ENCODE data around the gene SH3BP5.

The SH3BP5 gene

DNA sequence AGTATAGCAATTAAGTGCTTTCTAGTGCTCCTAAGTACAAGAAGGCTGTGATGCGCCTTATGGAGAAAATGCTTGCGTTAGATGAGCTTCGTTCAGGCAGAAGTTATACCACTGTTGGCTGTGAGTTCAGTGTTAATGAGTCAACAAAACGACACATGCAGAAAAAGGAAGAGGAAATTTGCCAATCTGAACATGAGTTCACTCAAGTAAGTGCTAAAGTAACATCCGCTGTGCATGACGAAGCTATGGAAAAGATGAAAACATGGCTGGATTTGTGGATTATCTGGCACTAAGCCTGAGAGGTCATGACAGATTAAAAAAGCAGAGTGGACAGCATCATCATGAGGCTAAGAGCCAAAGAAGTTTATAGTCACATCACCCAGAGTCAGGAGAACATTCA, 36.9 kb downstream of the SH3BP5 start:
- peak in 1 of 2 donors; percentile 40 for DNase-seq

- peak in 1 of 2 donors; percentile 59 for DNase-seq
Measured at GRCh38 chr3:15294929-15295328, 37.5 kb downstream of the SH3BP5 start.

DNA sequence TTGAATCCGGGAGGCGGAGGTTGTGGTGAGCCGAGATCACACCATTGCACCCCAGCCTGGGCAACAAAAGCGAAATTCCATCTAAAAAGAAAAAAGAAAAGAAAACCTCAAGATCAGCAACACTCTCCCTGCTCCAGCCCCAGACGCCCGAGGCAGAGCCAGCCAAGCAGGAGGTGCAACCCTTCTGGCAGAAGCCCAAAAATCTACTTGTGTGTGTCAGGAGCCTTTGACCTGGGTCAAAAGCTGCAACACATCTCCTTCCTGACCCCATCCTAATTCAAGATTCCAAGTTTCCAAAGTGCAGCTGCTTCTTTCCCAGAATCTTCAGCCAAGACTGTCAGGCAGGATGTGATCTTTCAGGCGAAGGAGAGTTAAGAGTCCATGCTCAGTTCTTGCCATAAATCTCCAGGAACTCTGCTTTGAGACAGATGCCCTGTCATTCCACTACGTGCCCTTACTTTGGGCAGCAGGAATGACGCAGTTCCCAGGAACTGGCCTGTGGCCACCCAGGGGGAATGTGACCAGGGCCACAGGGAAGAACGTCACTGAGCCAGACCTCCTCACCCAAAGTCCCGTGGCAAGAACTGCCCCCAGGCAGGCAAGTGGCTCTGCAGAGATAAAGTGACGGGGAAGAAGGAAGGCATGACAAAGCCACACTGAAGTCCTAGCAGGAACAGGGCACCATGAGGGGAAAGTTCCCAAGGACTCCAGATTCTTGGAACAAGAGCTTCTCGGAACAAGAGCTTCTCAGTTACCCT, 39.4 kb downstream of the SH3BP5 start:
- peak in 1 of 2 donors; percentile 39 for DNase-seq

GRCh38 chr3:15291589-15292541, 40.5 kb downstream of the SH3BP5 start:
- peak; percentile 84 to 88 for DNase-seq

DNA sequence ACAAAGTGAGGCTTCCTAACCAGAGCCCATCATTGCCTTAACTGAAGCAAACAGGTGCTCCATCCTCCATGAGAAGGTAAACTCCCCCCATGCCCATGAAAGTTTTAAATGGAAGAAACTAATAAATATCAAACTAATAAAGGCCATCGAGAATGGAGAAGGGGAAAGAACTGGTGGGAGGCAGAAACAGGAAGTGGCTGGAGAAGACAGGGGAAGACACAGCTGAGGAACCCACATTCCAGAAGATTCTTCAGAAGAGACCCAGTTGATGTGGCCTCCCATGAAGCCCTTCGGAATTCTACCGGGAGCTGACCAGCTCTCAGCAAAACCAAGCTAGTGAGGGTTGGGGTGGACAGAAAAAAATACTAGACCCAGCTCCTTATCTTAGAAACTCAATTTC, 41.6 kb downstream of the SH3BP5 start:
- no peak for DNase-seq

DNA sequence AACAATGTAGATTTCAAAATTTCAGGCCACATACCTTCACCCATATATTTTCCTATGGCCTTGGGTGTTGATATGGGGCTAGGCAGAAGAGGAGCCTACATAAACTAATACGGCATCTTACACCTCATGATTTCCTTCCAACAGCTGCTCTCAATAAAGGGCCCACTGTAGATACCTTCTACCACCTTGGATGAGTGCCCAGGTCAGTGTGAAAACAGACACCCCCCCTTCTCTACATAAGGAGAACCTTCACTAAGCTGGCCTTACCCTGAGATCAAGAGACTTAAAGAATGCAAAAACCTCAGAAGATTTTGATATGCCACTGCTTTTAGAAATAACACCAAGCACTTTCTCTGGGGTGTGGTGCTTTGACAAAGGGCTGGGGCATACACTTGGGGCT, 42.7 kb downstream of the SH3BP5 start:
- no peak for DNase-seq

DNA sequence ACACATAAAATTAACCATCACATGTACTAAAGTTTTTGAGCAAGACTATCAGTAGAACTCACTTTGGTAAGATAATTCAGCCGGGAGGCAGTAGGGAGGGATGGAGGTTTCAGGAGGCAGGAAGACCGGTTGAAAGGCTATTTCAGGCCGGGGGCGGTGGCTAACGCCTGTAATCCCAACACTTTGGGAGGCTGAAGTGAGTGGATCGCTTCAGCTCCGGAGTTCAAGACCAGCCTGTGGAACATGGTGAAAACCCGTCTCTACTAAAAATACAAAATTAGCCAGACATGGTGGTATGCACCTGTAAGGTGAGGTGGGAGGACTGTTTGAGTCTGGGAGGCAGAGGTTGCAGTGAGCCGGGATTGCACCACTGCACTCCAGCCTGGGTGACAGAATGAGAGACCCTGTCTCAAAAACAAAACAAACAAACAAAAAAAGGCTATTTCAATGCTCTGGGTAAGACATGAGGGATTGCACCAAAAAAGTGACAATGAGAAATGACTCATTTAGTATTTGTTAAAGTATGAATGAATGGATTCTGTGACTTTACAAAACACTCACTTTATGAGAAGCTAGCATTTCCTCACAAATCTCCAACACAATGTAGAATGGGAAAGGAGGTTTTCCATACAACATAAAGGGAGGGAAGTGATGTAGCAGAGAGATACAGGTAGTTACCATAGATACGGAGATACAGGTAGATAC, 43.9 kb downstream of the SH3BP5 start:
- DNase-seq, result no peak

DNA sequence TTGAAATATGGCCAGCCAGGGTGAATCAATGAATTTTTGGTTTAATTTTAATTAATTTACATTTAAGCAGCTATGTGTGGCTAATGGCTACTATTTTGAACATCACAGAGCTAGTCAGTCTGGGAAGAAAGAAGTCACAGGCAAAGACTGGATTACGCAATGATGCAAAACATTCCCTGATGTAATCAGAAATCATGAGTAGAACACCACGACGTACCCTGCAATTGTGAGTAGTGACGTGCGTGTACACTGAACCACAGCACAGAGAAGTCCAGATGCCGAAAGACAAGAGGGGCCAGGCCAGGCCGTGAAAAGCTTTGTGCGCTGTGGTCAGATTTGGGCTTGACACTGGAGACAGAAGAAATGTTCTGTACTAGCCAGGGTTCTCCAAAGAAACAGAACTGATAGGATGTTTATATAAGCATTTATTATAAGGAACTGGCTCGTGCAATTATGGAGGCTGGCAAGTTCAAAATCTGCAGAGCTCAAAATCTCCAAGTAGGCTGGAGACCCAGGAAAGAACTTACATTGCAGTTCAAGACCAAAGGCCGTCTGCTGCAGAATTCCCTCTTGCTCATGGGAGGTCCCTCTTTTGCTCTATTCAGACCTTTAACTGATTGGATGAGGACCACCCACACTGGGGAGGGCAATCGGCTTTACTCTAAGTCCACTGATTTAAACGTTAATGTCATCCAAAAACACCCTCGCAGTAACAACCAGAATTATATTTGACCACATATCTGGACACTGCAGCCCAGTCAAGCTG, 44.6 kb downstream of the SH3BP5 start:
- DNase-seq, result peak in 1 of 2 donors; percentile 63

GRCh38 chr3:15286022-15286421, 46.4 kb downstream of the SH3BP5 start:
- no peak for DNase-seq

- no peak for DNase-seq
Measured at GRCh38 chr3:15284121-15284889, 48.1 kb downstream of the SH3BP5 start.

GRCh38 chr3:15283702-15284101, 48.7 kb downstream of the SH3BP5 start:
- no peak for DNase-seq

DNA sequence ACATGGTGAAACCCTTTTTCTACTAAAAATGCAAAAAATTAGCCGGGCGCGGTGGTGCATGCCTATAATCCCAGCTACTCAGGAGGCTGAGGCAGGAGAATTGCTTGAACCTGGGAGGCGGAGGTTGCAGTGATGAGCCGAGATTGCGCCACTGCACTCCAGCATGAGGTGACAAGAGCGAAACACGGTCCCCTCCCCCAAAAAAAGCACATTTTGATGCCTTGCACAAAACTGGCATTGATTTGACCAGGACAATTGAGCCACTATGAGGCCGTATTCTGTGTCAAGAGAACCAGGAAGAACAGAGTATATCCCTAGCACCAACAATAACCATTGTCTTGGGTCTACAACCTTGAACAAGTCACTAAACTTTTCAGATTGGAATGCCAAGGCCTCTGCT, 50.6 kb downstream of the SH3BP5 start:
- no peak for DNase-seq

DNA sequence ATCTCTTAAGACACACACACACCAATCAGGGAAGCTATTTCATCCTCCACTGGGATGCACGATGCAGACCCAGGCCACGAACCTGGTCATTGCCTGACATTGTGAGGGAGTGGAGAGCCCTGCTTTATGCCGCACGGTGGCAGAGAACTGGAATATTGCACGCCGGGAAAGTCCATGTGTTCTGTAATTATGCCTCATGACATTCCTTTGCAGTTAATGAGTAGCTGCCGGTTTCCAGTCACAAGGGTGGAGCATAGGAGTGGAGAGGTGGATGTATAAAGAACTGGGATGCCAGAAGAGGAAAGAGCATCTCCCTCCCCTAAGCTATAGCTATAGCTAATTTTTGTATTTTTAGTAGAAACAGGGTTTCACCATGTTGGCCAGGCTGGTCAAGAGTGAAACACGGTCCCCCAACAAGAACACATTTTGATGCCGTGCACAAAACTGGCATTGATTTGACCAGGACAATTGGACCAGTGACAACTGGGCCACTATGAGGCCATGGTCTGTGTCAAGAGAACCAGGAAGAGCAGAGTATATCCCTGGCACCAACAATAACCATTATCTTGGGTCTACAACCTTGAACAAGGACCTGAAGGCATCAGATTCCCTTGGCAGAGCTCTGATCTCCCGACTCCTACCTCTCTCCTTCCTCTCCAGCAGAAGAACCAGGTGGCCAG, 51.4 kb downstream of the SH3BP5 start:
- DNase-seq, result no peak

DNA sequence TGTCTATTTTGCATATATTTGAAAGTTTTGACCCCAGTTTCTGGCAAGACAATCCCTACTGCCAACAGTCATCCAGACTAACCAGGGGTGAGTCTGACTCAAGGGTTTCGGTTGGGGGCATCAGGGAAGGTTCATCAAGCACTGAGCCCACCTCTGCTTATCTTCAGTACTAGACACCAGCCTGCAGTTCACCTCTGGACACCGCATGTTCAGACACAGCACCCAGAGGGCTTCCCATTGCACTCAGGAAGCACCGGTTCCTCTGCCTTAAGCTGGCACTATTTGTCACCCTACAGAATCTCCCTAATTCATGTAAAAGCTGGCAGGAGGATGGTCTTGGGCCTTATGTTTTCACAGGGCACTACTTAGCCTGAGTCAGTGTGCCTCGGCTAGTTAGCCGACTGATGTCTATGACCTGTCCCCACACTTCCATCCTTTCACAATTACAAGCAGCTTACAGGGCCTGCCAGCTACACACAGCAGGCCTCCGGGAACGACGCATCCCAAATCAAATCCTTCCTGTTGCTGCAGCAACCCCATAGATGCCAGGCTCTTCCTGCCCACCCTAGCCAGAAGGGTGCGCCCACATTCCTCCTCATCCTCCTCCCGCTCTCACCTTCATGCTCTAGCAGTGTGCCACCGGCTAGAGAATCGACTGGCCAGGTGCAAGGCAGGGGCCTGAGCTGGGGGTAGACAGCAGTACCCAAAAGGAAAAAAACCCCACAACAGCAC, 52.5 kb downstream of the SH3BP5 start:
- DNase-seq, result no peak

DNA sequence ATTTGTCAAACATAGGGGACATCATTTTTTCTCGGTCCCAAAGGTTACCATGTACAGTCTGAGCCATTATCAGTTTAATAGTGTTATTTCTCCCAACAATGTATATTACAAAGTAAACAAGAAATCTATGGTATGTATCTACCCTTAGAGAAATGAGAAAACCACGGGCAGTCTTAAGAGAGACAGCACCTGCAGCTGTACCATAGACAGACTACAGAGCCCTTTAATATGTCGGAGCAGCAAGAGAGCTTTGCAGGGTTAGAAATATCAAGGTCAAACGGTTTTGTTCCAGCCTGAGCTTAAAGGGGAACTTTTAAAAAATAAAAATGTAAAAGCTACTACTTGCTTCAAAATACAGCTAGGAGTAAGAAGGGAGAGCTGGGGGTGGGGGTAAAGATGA, 53.2 kb downstream of the SH3BP5 start:
- no peak for DNase-seq

DNA sequence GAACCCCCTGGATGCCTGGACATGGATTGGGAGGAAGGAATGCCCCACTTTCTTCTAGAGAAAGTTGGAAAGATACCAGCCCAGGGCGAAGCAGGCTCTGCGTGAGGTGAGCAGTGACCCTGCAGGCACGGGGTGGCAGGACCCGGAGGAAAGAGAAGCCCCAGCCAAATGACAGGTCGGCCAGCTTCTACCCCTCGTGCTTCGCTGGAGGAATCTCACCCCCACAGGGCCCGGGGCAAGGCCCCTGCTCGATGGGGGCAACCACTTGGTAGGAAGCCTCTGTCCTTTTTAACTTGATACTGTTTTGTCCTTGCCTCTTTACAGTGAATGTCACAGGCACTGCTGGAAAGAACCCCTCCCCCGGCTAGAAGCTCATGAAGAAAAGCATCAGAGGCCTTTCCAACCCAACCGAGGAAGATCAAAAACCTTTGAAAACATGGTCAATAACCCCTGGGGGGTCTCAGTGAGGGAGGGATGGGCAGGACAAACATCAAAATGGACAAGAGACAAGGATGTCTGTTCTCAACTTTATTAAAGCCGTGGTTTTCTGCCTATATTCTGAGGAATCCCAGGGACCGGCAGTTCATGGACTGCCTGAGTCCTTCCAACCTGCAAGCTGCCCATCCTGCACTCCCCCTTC, 54.4 kb downstream of the SH3BP5 start:
- no peak for DNase-seq

GRCh38 chr3:15276028-15276724, 56.2 kb downstream of the SH3BP5 start:
- no peak for DNase-seq

GRCh38 chr3:15273227-15273626, 59.2 kb downstream of the SH3BP5 start:
- no peak for DNase-seq
